Activated CD8-positive, alpha-beta memory T cell treated with anti-CD3 and anti-CD28 coated beads for 48 hours (primary cell): ENCODE data around the gene NFATC4.
"Not testable (repeated sequence)": the region's sequence is repeated elsewhere in the genome, so short reads cannot be mapped to it uniquely, and the experiment has no call there.

Experiments
- DNase-seq, 3 experiments: peaks; one replicate each; pipeline ENCODE4 v3.0.0-alpha.2; 2020; ENCODE audit warnings: low read depth in 2 of 3, low spot score in 2 of 3

NFATC4 gene

GRCh38 chr14:24366721-24367513, 1.1 kb upstream of the NFATC4 start:
- peak in 1 of 3 experiments; percentile 16 for DNase-seq

GRCh38 chr14:24368212-24368561, 203 bp downstream of the NFATC4 start:
- DNase-seq, result no peak

GRCh38 chr14:24368562-24369252, 723 bp downstream of the NFATC4 start:
- DNase-seq, result peak in 1 of 3 experiments; percentile 5

- DNase-seq, result no peak
These were observed 1.5 kb downstream of the NFATC4 start for GRCh38 chr14:24369463-24369862.

- DNase-seq, result no peak
These were observed 2.1 kb downstream of the NFATC4 start for GRCh38 chr14:24369907-24370687.

GRCh38 chr14:24370748-24371147, 2.8 kb downstream of the NFATC4 start:
- DNase-seq, result no peak

- not testable (repeated sequence) for DNase-seq
These were observed 3.6 kb downstream of the NFATC4 start for GRCh38 chr14:24371605-24372004.

- no peak for DNase-seq
These were observed 4.9 kb downstream of the NFATC4 start for GRCh38 chr14:24372701-24373416.

GRCh38 chr14:24376448-24377070, 8.6 kb downstream of the NFATC4 start:
- no peak for DNase-seq

GRCh38 chr14:24377126-24377525, 9.1 kb downstream of the NFATC4 start:
- DNase-seq, result no peak

GRCh38 chr14:24377657-24378056, 9.7 kb downstream of the NFATC4 start:
- DNase-seq, result no peak

GRCh38 chr14:24378327-24378726, 10.3 kb downstream of the NFATC4 start:
- no peak for DNase-seq

- DNase-seq, result no peak
These were observed 11.3 kb downstream of the NFATC4 start for GRCh38 chr14:24378981-24379906.

- DNase-seq, result no peak
These were observed 12.1 kb downstream of the NFATC4 start for GRCh38 chr14:24379907-24380730.

GRCh38 chr14:24381363-24382063, 13.5 kb downstream of the NFATC4 start:
- no peak for DNase-seq

GRCh38 chr14:24382064-24382371, 14.0 kb downstream of the NFATC4 start:
- DNase-seq, result no peak

GRCh38 chr14:24384169-24384568, 16.2 kb downstream of the NFATC4 start:
- DNase-seq, result no peak

- no peak for DNase-seq
These were observed 17.5 kb downstream of the NFATC4 start for GRCh38 chr14:24385524-24385923.

GRCh38 chr14:24387009-24387345, 19.0 kb downstream of the NFATC4 start:
- DNase-seq, result no peak
